Smooth muscle cell of the coronary artery (primary cell): ENCODE measurements around the gene TCEAL6. TPM values are rescaled to one million over a fixed set of nuclear protein-coding genes. Genes with fewer than 3 reads are reported as not detected.

Experiments
- total RNA-seq: library from RNA; depleted of rRNA; stranded (reverse); fragments of >200 nt; gene quantifications from 2 replicates; pipeline ENCODE4 v1.2.3, GENCODE V29; 2014; ENCODE audit warnings: low replicate concordance

TCEAL6 gene
- total RNA-seq: not detected in 2 replicates

DNA sequence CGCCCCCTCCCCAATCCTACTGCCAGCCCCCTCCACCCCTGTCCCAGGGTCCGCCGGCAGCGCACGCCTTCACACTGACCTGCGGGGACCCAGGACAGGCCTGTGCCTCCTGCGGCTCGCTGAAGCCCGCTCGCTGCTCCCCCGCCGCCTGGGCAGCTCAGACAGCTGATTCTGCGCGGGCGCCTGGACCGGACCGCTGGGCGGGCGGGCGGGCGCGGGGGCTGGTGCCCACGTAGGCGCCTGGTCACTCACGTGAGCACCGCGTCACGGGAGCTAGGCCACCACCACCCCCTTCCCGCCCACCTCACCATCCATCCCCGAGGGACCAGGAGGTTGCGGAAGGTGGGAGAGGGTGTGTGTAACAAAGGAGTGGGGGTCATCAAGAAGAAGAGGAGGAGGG is at the start of gene TCEAL6:
TCEAL6 (minus strand) TSS at position 208 of the 400 bp plus-strand sequence.

DNA sequence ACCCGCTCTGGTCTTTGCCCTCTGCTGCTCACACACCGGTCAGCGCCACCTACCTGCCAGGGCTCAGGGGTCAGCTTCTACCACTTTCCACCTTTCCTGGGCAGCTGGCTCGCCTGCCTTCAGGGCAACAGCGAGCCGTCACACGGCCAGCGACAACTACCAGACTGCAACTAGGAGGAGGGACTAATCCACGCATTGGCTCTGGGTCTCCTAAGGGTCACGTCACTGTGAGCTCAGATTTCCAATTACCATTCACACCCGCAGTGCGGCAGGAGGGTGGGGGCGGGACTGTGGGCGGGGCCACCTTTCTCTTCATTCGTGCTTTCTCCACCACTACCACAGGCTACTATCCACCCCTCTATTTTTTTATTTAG is 13.5 kb upstream of the TCEAL6 start, which contains the start of gene BEX5:
BEX5 (minus strand) TSS at position 172 of the 374 bp plus-strand sequence. CDS start 1,712 bp downstream, outside the sequence.

DNA sequence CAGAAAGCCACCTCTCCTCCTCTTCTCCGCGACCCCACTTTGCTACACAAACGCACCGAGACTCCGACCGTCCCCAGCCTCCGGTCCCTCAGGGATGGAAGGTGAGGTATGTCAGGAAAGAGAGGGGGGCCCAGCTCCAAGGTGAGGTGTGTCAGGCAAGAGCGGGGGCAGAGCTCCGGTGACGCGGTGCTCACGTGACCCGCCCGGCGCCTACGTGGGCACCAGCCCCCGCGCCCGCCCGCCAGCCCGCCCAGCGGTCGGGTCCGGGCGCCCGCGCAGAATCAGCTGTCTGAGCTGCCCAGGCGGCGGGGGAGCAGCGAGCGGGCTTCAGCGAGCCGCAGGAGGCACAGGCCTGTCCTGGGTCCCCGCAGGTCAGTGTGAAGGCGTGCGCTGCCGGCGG is 16.8 kb downstream of the TCEAL6 start, which contains the start of gene TCEAL2:
TCEAL2 (plus strand) TSS at position 244 of the 400 bp plus-strand sequence. CDS start 1,152 bp downstream, outside the sequence.

Other genes starting within 250 kb of the TCEAL6 start
- 0.12 and 0.30 TPM in 2 replicates for gene ZMAT1, start 210.5 kb downstream of the TCEAL6 start, total RNA-seq
- 0.12 TPM in 1 of 2 replicates, not detected in the other for gene TCEAL2, start 16.8 kb downstream of the TCEAL6 start, total RNA-seq
- 0.30 TPM in 1 of 2 replicates, not detected in the other for gene BEX5, start 13.5 kb upstream of the TCEAL6 start, total RNA-seq
- gene TCP11X1, start 72.8 kb upstream of the TCEAL6 start, total RNA-seq: not detected in 2 replicates
- not detected in 2 replicates for gene NXF2, start 104.7 kb upstream of the TCEAL6 start, total RNA-seq